ENCODE measurements around the gene GBX1.
A peak's percentile ranks its signal among the peaks of the same experiment; 100 is the strongest.

GRCh38 chr7:151168003-151168786 is 701 bp upstream of the GBX1 start:
- TF ChIP-seq, protein P1, sequence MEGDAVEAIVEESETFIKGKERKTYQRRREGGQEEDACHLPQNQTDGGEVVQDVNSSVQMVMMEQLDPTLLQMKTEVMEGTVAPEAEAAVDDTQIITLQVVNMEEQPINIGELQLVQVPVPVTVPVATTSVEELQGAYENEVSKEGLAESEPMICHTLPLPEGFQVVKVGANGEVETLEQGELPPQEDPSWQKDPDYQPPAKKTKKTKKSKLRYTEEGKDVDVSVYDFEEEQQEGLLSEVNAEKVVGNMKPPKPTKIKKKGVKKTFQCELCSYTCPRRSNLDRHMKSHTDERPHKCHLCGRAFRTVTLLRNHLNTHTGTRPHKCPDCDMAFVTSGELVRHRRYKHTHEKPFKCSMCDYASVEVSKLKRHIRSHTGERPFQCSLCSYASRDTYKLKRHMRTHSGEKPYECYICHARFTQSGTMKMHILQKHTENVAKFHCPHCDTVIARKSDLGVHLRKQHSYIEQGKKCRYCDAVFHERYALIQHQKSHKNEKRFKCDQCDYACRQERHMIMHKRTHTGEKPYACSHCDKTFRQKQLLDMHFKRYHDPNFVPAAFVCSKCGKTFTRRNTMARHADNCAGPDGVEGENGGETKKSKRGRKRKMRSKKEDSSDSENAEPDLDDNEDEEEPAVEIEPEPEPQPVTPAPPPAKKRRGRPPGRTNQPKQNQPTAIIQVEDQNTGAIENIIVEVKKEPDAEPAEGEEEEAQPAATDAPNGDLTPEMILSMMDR (conservative IDR thresholded peaks at IDR 0.05) = peak; percentile 90
- no peak for TF ChIP-seq ZFX (IDR thresholded peaks at IDR 0.05)
